Measurements from ENCODE around the gene H1-8.
A peak's percentile ranks its signal among the peaks of the same experiment; 100 is the strongest.

Gene H1-8

DNA sequence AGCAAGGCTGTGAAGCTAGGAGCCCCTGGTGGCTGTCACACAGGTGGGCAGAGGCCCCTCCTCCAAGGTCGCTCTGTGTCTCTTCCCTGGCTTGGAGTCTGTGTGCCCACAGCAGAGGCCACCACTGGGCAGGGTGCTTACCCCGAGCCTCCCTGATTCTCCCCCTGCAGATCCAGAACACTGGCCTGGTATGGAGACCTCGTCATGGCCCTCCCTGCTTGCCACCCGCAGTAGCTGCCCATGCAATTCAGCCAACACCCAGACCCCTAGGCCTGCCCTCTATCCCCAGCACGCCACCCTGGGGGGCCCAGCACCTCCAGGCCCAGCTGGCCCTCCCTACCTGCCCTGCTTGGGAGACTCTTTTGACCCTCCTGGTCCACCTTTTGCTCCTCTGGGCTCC, 20.0 kb upstream of the H1-8 start:
- Histone ChIP-seq H3K9ac (ENCODE audit: low read length) (no peak overlapping the region), H3K79me1 (ENCODE audit: low read length) (no peaks in the 10 kb centered on the region), H3K18ac (ENCODE audit: low read length) (no peak overlapping the region), H4K12ac (ENCODE audit: low read depth, low read length) (no peak overlapping the region), H2AK5ac (ENCODE audit: low read length) (no peak overlapping the region), H3K14ac (ENCODE audit: low read length) (no peak overlapping the region), H3K23ac (ENCODE audit: low read length) (no peak overlapping the region), H3K4ac (ENCODE audit: low read depth, low read length) (no peak overlapping the region), H2BK5ac (ENCODE audit: low read depth, low read length, poor library complexity) (no peak overlapping the region), H3K36me3 (ENCODE audit: control insufficient read depth in 1 of 2, insufficient read depth in 2 of 2, low read length in 2 of 2) (peaks cover 0 to 4% of the 10 kb centered on the region in 2 experiments), H4K91ac (ENCODE audit: low read depth, low read length) (no peak overlapping the region), H3K27ac (ENCODE audit: low read depth, low read length) (no peak overlapping the region), H2BK120ac (ENCODE audit: insufficient read depth, low read length, poor library complexity) (no peak overlapping the region), H3K4me1 (ENCODE audit: control insufficient read depth in 1 of 2, insufficient read depth in 2 of 2, low read length in 2 of 2) (no peaks in the 10 kb centered on the region), H2BK12ac (ENCODE audit: low read length) (no peak overlapping the region), H4K8ac (ENCODE audit: low read depth, low read length) (no peak overlapping the region), H3K9me3 (ENCODE audit: insufficient read depth, low read depth, low read length) (no peaks in the 10 kb centered on the region), H2AFZ (ENCODE audit: insufficient read depth, low read length, poor library complexity) (no peak overlapping the region), H3K79me2 (ENCODE audit: control insufficient read depth, insufficient read depth, low read length, poor library complexity) (no peaks in the 10 kb centered on the region), H3K4me3 (ENCODE audit: low read depth, low read length) (no peak overlapping the region), H3K4me2 (ENCODE audit: low read length) (no peak overlapping the region), H3K27me3 (ENCODE audit: insufficient read depth, low read length) (no peaks in the 10 kb centered on the region)
- no CpG with 5 or more reads among the region's 5 CpGs for WGBS (ENCODE audit: extremely low coverage, insufficient coverage, insufficient read length)
- no peak for DNase-seq

DNA sequence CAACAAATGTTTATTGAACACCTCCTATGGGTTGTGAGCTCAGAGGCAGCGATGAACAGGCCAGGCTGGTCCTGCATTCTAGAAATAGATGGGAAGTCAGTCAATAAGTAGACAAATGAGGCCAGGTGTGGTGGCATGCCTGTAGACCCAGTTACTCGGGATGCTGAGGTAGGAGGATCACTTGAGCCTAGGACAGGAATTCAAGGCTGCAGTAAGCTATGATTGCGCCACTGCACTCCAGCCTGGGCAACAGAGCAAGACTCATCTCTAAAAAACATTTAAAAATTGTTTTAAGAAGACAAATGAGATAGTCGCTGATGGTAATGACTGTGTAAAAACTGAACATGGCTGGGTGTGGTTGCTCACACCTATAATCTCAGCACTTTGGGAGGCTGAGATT, 18.9 kb upstream of the H1-8 start:
- WGBS (ENCODE audit: extremely low coverage, insufficient coverage, insufficient read length), result no CpG with 5 or more reads among the region's 4 CpGs
- H4K12ac ChIP-seq (ENCODE audit: low read depth, low read length), result no peak overlapping the region
- H3K79me1 ChIP-seq (ENCODE audit: low read length), result no peaks in the 10 kb centered on the region
- no peak overlapping the region for H3K9ac ChIP-seq (ENCODE audit: low read length)
- H3K27ac ChIP-seq (ENCODE audit: low read depth, low read length), result no peak overlapping the region
- no peak overlapping the region for H4K91ac ChIP-seq (ENCODE audit: low read depth, low read length)
- H3K27me3 ChIP-seq (ENCODE audit: insufficient read depth, low read length), result no peaks in the 10 kb centered on the region
- H3K36me3 ChIP-seq (ENCODE audit: control insufficient read depth in 1 of 2, insufficient read depth in 2 of 2, low read length in 2 of 2), result peaks cover 0 to 4% of the 10 kb centered on the region in 2 experiments
- no peak overlapping the region for H2BK5ac ChIP-seq (ENCODE audit: low read depth, low read length, poor library complexity)
- H3K4me3 ChIP-seq (ENCODE audit: low read depth, low read length), result no peak overlapping the region
- no peak overlapping the region for H3K23ac ChIP-seq (ENCODE audit: low read length)
- no peak overlapping the region for H3K4ac ChIP-seq (ENCODE audit: low read depth, low read length)
- H3K14ac ChIP-seq (ENCODE audit: low read length), result no peak overlapping the region
- no peak overlapping the region for H4K8ac ChIP-seq (ENCODE audit: low read depth, low read length)
- H2AFZ ChIP-seq (ENCODE audit: insufficient read depth, low read length, poor library complexity), result no peak overlapping the region
- no peak overlapping the region for H2AK5ac ChIP-seq (ENCODE audit: low read length)
- H3K4me1 ChIP-seq (ENCODE audit: control insufficient read depth in 1 of 2, insufficient read depth in 2 of 2, low read length in 2 of 2), result no peaks in the 10 kb centered on the region
- no peak overlapping the region for H2BK12ac ChIP-seq (ENCODE audit: low read length)
- no peak overlapping the region for H3K4me2 ChIP-seq (ENCODE audit: low read length)
- H3K9me3 ChIP-seq (ENCODE audit: insufficient read depth, low read depth, low read length), result no peaks in the 10 kb centered on the region
- no peak overlapping the region for H3K18ac ChIP-seq (ENCODE audit: low read length)
- H2BK120ac ChIP-seq (ENCODE audit: insufficient read depth, low read length, poor library complexity), result no peak overlapping the region
- peak; percentile 75 to 79 for DNase-seq
- H3K79me2 ChIP-seq (ENCODE audit: control insufficient read depth, insufficient read depth, low read length, poor library complexity), result no peaks in the 10 kb centered on the region

DNA sequence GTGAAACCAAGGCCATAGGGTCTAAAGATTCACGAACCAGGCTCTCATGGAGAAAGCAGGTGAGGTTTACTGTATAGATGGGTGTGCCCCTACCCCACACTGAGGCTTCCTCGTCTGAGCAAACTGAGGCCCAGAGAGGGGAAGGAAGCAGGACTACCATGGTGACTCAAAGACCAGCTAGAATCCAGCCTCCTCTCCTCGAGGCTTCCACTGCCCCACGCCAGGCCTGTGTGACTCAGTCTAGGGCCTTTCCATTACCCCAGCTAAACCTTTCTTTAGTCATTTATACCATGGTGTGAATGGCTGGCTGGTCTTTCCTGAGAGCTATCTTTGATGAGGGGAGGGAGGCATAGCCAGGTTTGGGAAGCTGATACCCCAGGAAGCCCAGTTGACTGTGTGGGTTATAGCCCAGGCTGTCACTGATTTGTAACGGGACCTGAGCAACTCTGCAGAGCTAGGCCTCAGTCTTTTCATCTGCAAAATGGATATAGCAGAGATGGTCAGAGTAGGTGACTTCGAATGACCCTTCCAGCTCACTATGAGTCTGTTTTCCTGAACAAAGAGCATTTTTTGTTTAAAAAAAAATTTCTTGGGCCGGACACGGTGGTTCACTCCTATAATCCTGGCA, 17.5 kb upstream of the H1-8 start:
- Histone ChIP-seq H2BK12ac (ENCODE audit: low read length) (no peak overlapping the region), H2AK5ac (ENCODE audit: low read length) (no peak overlapping the region), H3K4me2 (ENCODE audit: low read length) (no peak overlapping the region), H3K79me1 (ENCODE audit: low read length) (no peaks in the 10 kb centered on the region), H4K12ac (ENCODE audit: low read depth, low read length) (no peak overlapping the region), H3K9ac (ENCODE audit: low read length) (no peak overlapping the region), H2AFZ (ENCODE audit: insufficient read depth, low read length, poor library complexity) (no peak overlapping the region), H3K79me2 (ENCODE audit: control insufficient read depth, insufficient read depth, low read length, poor library complexity) (no peaks in the 10 kb centered on the region), H4K91ac (ENCODE audit: low read depth, low read length) (no peak overlapping the region), H3K4me3 (ENCODE audit: low read depth, low read length) (no peak overlapping the region), H3K18ac (ENCODE audit: low read length) (no peak overlapping the region), H3K4me1 (ENCODE audit: control insufficient read depth in 1 of 2, insufficient read depth in 2 of 2, low read length in 2 of 2) (peaks cover 5 to 7% of the 10 kb centered on the region in 2 experiments), H4K8ac (ENCODE audit: low read depth, low read length) (no peak overlapping the region), H3K27me3 (ENCODE audit: insufficient read depth, low read length) (no peaks in the 10 kb centered on the region), H3K4ac (ENCODE audit: low read depth, low read length) (no peak overlapping the region), H3K9me3 (ENCODE audit: insufficient read depth, low read depth, low read length) (no peaks in the 10 kb centered on the region), H2BK5ac (ENCODE audit: low read depth, low read length, poor library complexity) (no peak overlapping the region), H3K14ac (ENCODE audit: low read length) (no peak overlapping the region), H3K27ac (ENCODE audit: low read depth, low read length) (no peak overlapping the region), H3K23ac (ENCODE audit: low read length) (no peak overlapping the region), H2BK120ac (ENCODE audit: insufficient read depth, low read length, poor library complexity) (no peak overlapping the region), H3K36me3 (ENCODE audit: control insufficient read depth in 1 of 2, insufficient read depth in 2 of 2, low read length in 2 of 2) (no peaks in the 10 kb centered on the region)
- WGBS (ENCODE audit: extremely low coverage, insufficient coverage, insufficient read length), result no CpG with 5 or more reads among the region's 8 CpGs
- DNase-seq, result peak; percentile 20 to 44

DNA sequence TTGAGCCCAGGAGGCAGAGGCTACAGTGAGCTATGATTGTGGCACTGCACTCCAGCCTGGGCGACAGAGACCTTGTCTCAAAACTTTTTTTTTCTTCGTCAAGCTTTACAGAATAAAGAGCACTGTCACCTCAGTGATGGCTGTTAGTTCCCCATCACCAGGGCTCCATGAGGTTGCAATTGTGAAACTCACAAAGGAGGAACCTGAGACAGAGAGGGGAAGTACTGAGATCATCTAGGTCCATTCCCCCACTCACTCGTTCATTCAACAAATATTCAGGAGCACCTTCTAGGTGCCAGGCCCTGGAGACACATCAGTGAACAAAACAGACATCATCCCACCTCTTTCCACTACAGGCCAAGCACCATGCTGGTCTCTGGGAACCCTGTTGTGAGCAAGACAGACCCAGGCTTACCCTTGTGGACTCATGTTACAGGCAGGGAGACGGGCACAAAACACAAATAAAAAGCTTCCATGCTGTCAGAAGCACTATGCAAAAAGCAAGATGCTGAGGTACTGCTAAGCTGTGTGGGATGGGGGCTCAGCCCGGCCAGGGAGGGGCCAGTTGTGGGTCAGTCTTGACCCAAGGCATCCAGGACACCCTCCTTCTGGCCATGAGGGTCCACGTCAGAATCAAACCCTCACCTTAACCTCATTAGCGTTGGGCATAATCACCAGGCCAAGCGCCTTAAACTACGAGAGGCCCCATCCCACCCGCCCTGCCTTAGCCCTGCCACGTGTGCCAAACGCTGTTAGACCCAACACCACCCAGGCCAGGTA, 16.7 kb upstream of the H1-8 start:
- Histone ChIP-seq H2AK5ac (ENCODE audit: low read length) (no peak overlapping the region), H3K23ac (ENCODE audit: low read length) (no peak overlapping the region), H3K4ac (ENCODE audit: low read depth, low read length) (no peak overlapping the region), H3K79me2 (ENCODE audit: control insufficient read depth, insufficient read depth, low read length, poor library complexity) (no peaks in the 10 kb centered on the region), H2BK120ac (ENCODE audit: insufficient read depth, low read length, poor library complexity) (no peak overlapping the region), H2BK12ac (ENCODE audit: low read length) (no peak overlapping the region), H3K9me3 (ENCODE audit: insufficient read depth, low read depth, low read length) (peaks cover 3% of the 10 kb centered on the region), H3K4me3 (ENCODE audit: low read depth, low read length) (no peak overlapping the region), H3K27me3 (ENCODE audit: insufficient read depth, low read length) (no peaks in the 10 kb centered on the region), H4K8ac (ENCODE audit: low read depth, low read length) (no peak overlapping the region), H4K91ac (ENCODE audit: low read depth, low read length) (no peak overlapping the region), H2AFZ (ENCODE audit: insufficient read depth, low read length, poor library complexity) (no peak overlapping the region), H3K4me1 (ENCODE audit: control insufficient read depth in 1 of 2, insufficient read depth in 2 of 2, low read length in 2 of 2) (peaks cover 8 to 11% of the 10 kb centered on the region in 2 experiments), H3K14ac (ENCODE audit: low read length) (no peak overlapping the region), H3K27ac (ENCODE audit: low read depth, low read length) (no peak overlapping the region), H3K36me3 (ENCODE audit: control insufficient read depth in 1 of 2, insufficient read depth in 2 of 2, low read length in 2 of 2) (no peaks in the 10 kb centered on the region), H2BK5ac (ENCODE audit: low read depth, low read length, poor library complexity) (no peak overlapping the region), H3K4me2 (ENCODE audit: low read length) (no peak overlapping the region), H4K12ac (ENCODE audit: low read depth, low read length) (no peak overlapping the region), H3K18ac (ENCODE audit: low read length) (no peak overlapping the region), H3K79me1 (ENCODE audit: low read length) (peaks cover 3% of the 10 kb centered on the region), H3K9ac (ENCODE audit: low read length) (no peak overlapping the region)
- no CpG with 5 or more reads among the region's 12 CpGs for WGBS (ENCODE audit: extremely low coverage, insufficient coverage, insufficient read length)
- DNase-seq, result peak in 1 of 2 donors; percentile 28
